HG03159 (cell line): ENCODE data around the gene LGALSL.
A peak's percentile ranks its signal among the peaks of the same experiment; 100 is the strongest.
"Not testable (repeated sequence)": the region's sequence is repeated elsewhere in the genome, so short reads cannot be mapped to it uniquely, and the experiment has no call there.

Experiments
- ATAC-seq: cut with Tn5 transposase; IDR thresholded peaks from one replicate; pipeline ENCODE4 v1.9.1; 2021; ENCODE audit warnings: mild to moderate bottlenecking, moderate library complexity; ENCODE audit not compliant: unreplicated experiment

Gene LGALSL

GRCh38 chr2:64442277-64442676, 11.7 kb upstream of the LGALSL start:
- ATAC-seq: no peak

GRCh38 chr2:64442801-64443429, 11.0 kb upstream of the LGALSL start:
- ATAC-seq: no peak

GRCh38 chr2:64445970-64446369, 8.0 kb upstream of the LGALSL start:
- not testable (repeated sequence) for ATAC-seq

GRCh38 chr2:64447317-64448040, 6.5 kb upstream of the LGALSL start:
- ATAC-seq: no peak

- ATAC-seq: no peak
Measured at GRCh38 chr2:64448041-64448426, 5.9 kb upstream of the LGALSL start.

- no peak for ATAC-seq
Measured at GRCh38 chr2:64451051-64451450, 2.9 kb upstream of the LGALSL start.

GRCh38 chr2:64454386-64455332, 697 bp downstream of the LGALSL start:
- peak; percentile 66 for ATAC-seq

- no peak for ATAC-seq
Measured at GRCh38 chr2:64455545-64455944, 1.6 kb downstream of the LGALSL start.

- ATAC-seq: no peak
Measured at GRCh38 chr2:64456293-64456692, 2.3 kb downstream of the LGALSL start.

- no peak for ATAC-seq
Measured at GRCh38 chr2:64457524-64457923, 3.6 kb downstream of the LGALSL start.

- ATAC-seq: no peak
Measured at GRCh38 chr2:64459575-64459974, 5.6 kb downstream of the LGALSL start.

- no peak for ATAC-seq
Measured at GRCh38 chr2:64460330-64460729, 6.4 kb downstream of the LGALSL start.

GRCh38 chr2:64461271-64462058, 7.5 kb downstream of the LGALSL start:
- no peak for ATAC-seq

- no peak for ATAC-seq
Measured at GRCh38 chr2:64462171-64462570, 8.2 kb downstream of the LGALSL start.

GRCh38 chr2:64462940-64463700, 9.2 kb downstream of the LGALSL start:
- no peak for ATAC-seq

GRCh38 chr2:64463781-64464180, 9.8 kb downstream of the LGALSL start:
- no peak for ATAC-seq

- no peak for ATAC-seq
Measured at GRCh38 chr2:64466478-64467085, 12.6 kb downstream of the LGALSL start.

GRCh38 chr2:64467096-64467843, 13.3 kb downstream of the LGALSL start:
- ATAC-seq: no peak

- no peak for ATAC-seq
Measured at GRCh38 chr2:64469261-64469660, 15.3 kb downstream of the LGALSL start.
